NOMO-1 (cell line): ENCODE results near the gene PHLDB2.

Experiments
- DNase-seq, 2 experiments: peaks; one replicate each; lab custom pipeline; 2025; ENCODE audit not compliant: unreplicated experiment in 2 of 2; lab: John Stamatoyannopoulos, UW

The PHLDB2 gene

DNA sequence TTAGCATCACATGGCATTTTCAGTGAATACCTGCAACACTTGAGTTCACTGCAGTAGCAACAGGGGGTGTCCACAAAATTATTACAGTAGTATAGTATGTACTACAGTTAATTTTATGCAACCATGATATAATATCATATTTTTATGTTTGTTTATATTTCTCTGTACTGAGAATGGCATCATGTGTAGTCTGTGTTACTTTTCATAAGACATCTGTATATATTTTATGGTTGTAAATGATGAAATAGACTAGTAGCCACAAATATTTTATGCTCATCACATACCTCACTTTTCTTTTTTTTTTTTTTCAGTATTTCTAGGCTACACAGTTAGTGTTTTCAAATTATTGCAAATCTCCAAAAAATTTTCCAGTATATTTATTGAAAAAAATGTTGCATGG lies 22.4 kb downstream of the PHLDB2 start:
- no peak for DNase-seq

DNA sequence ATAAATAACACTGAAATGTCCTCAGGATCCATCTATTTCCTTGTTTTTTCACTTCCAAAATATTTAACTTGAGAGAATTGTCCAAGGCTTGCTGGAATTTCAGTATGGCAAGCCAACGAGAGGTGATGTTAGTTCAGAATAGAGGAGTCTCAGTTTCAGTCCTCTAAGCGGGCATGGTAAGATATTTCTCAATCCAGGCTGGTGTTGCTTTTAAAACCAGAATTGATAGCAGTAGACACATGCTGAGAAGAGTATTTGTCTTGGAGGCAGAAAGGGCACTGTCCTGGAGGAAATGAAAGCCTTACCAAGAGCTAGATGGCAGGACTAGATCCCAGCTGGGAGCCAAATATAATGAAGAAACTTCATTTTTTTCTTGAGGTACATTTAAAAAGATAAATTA lies 23.1 kb downstream of the PHLDB2 start:
- no peak for DNase-seq

DNA sequence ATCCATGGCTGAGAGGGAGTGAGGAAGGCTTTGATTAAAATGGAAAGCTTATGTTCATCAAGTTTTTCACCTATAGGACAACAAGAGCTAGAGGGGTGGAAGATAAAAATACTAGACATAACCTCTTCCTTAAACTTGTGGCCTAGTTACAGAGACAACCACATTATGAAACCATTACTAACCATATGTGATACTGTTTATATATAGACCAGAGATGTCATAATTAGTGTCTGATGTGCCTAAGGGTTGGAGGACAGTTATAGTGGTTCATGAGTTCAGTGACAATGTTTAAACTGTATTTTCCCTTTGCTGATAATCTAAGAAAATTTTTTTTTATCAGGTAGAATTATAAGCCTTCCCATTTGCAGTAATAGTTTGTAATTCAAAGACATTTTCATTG lies 23.7 kb downstream of the PHLDB2 start:
- no peak for DNase-seq

DNA sequence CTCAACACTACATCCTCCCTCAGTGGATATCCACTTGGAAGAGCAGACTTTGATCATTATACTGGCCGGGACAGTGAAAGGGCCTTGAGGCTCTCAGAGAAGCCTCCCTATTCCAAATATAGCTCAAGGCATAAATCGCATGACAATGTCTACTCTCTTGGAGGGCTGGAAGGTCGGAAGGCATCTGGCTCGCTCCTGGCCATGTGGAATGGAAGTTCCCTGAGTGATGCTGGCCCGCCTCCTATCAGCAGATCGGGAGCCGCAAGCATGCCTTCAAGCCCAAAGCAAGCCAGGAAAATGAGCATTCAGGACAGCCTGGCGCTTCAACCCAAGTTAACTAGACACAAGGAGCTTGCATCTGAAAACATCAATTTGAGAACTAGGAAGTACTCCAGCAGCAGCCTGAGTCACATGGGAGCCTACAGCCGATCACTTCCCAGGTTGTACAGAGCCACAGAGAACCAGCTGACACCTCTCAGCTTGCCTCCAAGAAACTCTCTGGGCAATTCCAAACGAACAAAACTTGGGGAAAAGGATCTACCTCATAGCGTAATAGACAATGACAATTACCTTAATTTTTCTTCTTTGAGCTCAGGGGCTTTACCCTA lies 25.4 kb downstream of the PHLDB2 start:
- DNase-seq, result no peak

DNA sequence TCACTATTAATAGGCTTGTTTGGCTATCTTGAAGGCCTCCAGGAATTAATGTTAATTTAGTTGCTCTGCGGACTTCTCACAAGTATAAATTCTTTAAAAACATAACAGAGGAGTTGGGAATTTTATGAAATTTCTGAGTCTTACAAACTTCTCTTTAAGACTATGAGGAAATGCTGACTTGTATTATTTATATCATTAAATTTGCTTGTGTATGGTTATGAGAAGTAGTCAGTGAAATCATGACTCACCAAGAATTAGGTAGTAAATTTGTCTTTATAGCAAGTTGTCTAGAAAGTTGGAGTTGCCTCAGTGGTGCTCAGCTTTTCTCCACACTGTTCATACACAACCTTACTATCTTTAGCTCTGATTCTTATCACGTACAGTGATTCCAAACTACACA lies 26.5 kb downstream of the PHLDB2 start:
- DNase-seq, result no peak

DNA sequence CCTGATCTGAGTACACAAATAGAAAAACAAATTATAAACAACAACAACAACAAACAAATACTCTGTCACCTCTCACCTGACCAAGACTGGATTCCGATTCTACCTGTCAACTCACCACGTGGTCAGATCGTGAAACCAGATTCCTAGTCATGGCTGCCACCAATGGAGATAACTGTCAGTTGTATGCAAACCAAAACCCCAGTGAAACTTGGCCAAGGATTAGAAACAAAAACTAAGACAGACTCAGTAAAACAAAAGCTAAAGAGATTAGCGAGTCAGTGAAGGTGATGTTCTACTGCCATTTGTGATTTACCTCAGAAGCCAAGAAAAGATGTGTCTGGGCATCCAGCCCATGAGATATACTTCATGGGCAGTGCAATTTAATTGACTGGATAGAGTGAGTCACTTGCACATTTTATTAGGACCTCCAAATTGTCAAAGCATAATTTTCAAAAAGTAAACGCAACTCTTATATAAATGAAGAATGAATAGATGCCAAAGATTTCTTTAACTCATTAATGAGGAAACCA lies 31.1 kb downstream of the PHLDB2 start:
- DNase-seq, result no peak

DNA sequence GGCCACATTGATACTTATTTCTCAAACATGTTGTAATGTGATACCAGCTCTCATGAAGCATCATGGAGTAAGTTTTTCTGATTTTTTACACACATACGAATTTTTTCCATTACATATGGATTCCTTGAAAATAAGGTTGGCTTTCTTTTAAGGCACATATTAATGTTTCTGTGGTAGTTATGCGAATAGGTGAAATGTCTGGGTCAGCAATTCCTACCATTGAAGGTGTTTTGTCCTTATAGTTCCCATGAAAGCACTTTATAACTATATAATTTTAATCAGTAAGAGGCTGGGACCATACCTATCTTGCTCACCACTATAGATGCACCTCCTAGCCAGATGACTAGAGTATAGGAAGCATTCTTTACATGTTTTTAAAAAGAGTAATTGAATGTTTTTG lies 33.0 kb downstream of the PHLDB2 start:
- no peak for DNase-seq

DNA sequence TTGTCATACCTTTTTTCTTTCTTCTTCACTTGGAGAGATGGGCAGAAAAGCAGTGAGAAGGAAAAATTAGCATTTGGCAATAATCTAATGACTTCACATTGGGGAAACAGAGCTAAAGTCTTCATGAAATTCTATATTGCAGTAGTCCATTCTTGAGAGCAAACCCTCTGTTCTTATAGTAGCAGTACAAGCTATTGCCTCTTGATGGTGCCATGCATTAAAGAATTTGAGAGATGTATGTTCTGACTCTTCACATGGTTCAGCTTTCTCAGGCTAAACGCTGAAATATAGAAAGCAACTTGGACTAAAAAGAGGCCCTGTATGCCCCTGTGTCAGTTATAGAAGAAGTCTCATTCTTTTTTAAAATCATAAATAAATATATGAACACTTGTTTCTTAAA lies 36.0 kb downstream of the PHLDB2 start:
- no peak for DNase-seq

DNA sequence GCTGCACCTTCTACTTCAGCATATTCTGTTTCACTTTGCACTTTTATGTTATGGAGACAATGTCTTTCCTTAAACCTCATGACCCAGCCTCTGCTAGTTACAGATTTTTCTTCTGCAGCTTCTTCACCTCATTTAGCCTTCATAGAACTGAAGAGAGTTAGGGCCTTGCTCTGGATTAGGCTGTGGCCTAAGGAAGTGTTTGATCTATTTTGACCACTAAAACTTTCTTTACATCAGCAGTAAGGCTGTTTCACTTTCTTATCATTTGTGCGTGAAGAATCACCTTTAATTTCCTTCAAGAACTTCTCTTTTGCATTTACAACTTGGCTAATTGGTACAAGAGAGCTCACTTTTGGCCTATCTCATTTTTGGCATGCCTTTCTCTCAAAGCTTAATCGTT lies 40.9 kb downstream of the PHLDB2 start:
- DNase-seq, result no peak

DNA sequence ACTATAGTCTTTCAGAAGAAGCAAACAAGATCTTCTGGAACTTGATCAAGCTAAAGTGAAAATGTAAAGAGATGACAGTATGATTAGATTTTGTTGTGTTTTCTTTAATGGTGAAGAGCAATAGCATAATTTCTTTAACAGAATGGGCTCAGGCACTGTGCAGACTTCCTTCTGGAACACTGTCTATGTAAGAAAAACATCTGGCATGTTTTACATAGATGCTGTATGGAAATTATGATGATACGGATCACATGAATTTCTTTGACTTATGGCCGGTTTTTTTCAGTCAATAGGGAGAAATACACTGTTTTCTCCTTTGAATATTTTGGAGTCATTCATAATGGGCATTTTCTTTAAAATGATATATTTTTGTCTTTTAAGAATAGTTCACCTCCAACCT lies 42.6 kb downstream of the PHLDB2 start:
- DNase-seq, result no peak

DNA sequence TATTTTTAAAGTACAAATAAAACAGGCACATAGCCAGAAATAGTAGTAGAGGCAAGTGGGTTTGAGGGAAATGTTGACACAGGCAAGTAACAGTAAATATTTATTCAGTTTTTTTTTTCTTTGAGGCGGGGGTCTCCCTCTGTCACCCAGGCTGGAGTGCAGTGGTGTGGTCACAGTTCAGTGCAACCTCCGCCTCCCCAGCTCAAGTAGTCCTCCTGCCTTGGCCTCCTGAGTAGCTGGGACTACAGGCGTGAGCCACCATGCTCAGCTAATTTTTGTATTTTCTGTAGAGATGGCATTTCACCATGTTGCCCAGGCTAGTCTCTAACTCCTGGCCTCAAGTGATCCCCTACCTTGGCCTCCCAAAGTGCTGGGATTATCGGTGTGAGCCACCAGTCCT lies 43.5 kb downstream of the PHLDB2 start:
- DNase-seq, result no peak

DNA sequence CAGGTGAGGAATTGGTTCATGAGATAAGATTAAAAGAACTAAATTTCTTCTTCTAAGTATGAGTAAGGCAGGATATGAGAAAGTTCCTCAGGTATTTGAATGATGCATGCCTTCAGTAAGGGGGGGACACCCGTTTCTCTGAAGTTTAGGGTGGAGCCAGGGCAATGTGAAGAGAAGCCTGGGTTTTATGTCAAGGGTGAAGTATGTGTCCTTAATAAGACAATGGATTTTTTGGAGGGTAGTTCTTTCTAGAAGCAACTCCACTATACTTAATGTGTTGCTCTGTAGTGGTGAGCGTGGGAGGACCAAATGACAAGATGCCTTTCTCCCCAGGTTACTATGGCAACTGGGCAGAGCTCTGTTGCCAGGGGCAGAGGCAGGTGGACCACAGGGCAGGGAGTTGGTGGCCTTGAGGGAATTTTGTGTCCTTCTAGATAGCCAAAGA lies 44.0 kb downstream of the PHLDB2 start:
- DNase-seq, result no peak

DNA sequence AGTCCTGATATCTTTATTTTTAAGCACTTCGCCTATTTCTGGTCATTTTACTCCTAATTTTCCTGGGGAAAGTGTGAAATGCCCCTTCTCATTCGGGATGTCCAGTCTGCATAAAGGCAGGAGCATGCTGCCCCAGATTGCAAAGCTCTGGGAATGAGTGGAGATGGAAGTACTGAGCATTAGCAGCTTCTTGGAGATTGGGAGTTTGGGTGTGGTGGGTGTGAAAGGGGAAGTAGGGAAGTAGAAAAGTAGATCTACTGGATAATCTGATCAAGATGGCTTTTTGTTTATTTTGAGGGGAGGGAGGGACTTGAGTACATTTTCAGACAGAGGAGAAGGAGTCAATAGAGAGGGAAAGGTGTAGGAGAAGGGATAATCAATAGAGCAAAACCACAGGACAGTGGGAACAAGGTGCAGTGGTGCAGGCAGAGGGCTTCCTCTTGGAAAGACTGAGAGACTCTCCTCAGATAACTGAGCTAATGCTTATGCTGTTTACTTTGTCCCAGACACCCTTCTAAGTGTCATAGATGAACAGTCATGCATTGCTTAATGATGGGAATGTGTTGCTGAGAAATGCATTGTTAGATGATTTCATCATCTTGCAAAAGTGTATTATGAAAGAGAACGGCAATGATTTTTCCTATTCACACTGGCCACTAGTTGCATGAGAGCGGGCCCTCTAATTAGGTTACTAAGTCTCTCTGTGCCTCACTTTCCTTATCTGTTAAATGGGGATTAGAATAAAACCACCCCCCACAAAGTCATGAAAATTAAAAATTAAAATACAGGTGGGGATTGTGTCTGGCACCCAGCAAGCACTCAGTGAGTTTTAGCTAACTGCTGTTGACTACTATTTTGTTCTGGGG lies 45.5 kb downstream of the PHLDB2 start:
- no peak for DNase-seq

DNA sequence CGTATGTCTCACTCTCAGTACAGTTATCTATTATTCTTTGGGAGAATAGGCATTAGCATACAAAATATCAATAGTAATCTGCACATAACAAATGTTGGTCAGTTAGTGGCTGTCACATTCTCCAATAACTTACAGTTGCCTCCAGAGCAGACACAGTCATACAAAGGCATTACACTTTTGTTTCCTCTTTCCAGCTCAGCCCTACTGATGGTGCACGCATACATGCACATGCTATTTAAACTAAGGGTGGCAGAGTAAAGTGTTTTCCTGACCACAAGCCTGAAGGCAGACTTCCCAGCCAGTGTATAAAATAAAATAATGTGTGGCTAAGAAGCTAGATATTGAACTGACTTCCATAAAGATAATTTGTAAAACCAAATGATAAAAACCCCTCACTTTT lies 47.6 kb downstream of the PHLDB2 start:
- DNase-seq, result no peak

DNA sequence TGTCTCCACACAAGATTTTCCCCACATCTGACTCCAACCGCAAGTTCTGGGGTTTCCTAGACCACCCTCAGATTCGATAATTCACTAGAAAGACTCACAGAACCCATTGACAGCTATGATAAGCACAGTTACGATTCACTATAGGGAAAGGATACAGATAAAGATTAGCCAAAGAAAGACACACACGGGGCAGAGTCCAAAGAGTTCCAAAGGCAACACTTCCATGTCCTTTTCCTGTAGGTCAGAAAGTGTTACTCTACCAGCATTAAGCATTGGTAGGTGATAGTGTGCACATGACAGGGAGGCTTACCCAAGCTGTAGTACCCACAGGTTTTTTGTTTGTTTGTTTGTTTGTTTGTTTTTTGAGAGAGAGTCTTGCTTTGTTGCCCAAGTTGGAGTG lies 48.1 kb downstream of the PHLDB2 start:
- no peak for DNase-seq

DNA sequence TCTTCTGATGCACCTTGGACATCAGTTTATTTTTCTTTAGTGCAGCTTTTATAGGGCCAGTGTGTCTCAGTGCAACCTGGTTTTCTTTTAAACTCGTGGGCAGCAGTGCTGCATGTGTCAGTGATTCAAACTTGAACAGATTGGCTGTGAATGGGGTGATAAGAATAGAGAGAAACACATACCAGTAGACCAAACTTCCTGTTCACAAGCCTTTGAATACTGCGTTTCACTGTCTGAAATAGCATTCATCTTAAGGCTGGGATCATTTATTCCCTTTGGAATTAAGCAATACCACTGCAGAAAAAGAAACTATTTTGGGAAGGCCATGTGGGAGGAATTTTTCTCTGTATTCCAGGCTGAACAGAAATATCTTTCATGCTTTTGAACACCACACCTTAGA lies 51.7 kb downstream of the PHLDB2 start:
- DNase-seq, result no peak

DNA sequence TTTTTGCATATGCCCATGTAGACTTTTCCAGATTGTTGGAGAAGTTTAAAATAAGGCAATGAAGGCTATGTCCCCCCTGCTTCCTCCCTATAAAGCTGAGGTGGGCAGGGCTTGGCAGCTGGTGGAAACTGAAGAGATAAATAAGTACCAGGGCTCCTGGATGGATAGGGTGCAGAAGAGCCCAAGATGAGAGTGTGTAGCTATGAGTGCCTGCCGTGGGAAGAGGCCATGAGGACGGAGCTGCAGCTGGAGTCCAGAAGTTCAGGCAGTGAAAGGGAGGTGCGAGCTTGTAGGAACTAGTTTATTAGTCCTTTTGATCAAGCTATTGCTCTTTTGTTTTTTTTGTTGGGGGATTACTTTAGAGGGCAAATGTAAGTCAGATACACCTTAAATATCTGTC lies 52.4 kb downstream of the PHLDB2 start:
- no peak for DNase-seq

DNA sequence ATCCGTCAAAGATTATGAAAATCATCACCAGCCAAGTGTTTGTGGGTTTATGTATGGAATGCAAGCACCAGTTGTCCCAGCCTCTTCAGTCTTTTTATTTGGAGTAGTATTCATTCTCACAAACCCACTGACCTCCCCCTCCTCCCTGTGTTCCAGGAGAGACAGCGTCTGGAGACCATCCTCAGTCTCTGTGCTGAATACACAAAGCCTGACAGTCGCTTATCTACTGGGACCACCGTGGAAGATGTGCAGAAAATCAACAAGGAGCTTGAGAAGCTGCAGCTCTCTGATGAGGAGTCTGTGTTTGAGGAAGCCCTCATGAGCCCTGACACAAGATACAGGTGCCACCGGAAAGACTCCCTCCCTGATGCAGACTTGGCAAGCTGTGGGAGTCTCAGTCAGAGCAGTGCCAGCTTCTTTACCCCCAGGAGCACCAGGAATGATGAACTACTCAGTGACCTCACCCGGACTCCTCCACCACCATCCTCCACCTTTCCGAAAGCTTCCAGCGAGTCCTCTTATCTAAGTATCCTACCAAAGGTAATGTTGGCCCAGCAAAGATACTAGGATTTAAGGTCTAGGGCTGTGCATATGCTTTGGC lies 54.2 kb downstream of the PHLDB2 start:
- no peak for DNase-seq

DNA sequence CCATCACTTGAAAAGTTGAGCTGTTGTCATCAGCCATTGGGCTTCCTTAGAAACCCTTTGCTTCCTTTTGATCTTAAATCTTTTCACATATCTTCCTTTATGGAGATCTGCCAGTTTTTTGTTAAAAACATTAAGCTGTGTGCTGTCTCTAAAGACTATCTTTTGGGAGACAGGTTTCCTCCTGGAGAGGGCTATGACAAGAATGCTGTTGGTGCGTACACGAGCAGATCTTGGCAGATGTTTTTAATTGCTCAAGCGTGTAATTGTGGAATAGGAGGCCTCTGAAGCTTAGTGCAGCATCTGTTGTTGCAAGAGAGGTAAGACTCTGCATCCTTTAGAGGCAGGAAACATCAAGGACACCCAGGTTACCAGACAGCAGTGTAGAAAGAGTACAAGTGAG lies 56.8 kb downstream of the PHLDB2 start:
- DNase-seq, result no peak

DNA sequence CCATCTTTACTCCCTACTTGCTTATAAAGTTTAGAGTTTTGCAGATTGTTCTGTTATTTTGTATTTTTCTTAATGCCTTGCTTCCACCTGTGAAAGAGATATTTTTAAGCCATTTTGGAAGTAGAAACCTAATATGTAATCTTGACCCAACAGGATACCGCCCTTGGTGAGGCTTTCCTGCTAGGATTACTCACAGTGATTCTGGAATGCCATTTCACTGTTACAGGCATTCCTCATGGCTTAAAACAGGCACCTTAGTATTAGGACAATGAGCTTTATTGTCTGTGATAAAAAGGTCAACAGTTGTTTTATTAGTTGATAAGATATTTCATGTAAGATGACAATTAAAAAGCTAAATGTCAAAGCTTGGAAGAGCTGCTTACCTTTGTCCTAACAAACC lies 58.2 kb downstream of the PHLDB2 start:
- no peak for DNase-seq

DNA sequence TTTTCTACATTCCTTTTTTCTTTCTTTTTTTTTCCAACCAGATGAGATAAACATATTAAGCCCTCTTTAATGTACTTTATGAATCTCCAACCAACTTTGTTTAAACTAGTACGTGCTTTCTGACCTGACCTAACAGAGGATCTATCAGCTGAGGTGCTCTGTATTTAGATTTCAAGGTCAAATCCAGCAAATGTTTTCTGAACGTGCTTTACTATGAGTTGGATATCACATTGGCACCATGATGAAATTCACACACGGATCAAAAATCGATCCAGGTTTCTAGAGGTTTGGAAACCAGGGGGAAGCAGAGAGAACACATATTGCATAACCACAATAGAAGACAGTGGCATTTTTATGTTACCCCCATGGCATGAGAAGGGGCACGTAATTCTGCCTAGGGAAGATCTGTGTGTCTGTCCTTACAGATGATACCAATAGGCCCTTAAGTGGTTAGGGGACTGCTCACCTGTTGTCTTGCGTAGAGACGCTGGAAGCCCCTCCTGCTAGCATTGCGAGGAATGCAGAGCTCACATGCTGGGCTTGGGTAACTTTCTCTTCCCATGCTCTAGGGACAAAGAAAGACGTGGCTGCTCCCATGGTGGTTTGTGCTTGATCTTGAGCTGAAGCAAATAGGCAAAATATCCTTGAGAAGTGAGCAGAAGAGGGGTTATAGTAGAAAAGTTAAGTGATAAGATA lies 60.5 kb downstream of the PHLDB2 start:
- no peak for DNase-seq
